H9 (cell line): ENCODE data around the gene KRT15. TPM values are rescaled to one million over a fixed set of nuclear protein-coding genes. Genes with fewer than 3 reads are reported as not detected.

Experiments used
- DNase-seq: peaks from one replicate; pipeline ENCODE4 v3.0.0-alpha.2; 2017
- H2AFZ ChIP-seq: one replicate; pipeline ENCODE4 v1.6.1; 2013; ENCODE audit warnings: mild to moderate bottlenecking, low read length, control low read depth, moderate library complexity
- H2AK5ac ChIP-seq: 2 replicates; pipeline ENCODE4 v1.6.1; 2013; ENCODE audit warnings: low read length, control low read depth, mixed read lengths; ENCODE audit not compliant: insufficient read length
- H2BK120ac ChIP-seq: one replicate; pipeline ENCODE4 v1.6.1; 2013; ENCODE audit warnings: low read depth, mild to moderate bottlenecking, low read length, control low read depth, inconsistent platforms; ENCODE audit not compliant: poor library complexity, severe bottlenecking
- H2BK12ac ChIP-seq: 2 replicates; pipeline ENCODE4 v1.6.1; 2013; ENCODE audit warnings: low read length, control low read depth, mixed read lengths, low read depth; ENCODE audit not compliant: insufficient read length
- H2BK15ac ChIP-seq: 2 replicates; pipeline ENCODE4 v1.6.1; 2013; ENCODE audit warnings: low read depth, low read length, control low read depth
- H2BK20ac ChIP-seq: one replicate; pipeline ENCODE4 v1.6.1; 2013; ENCODE audit warnings: low read depth, mild to moderate bottlenecking, low read length, control low read depth, inconsistent platforms; ENCODE audit not compliant: poor library complexity, severe bottlenecking
- H2BK5ac ChIP-seq: 2 replicates; pipeline ENCODE4 v1.6.1; 2013; ENCODE audit warnings: low read length, control low read depth, mixed read lengths; ENCODE audit not compliant: insufficient read length
- H3K14ac ChIP-seq: 2 replicates; pipeline ENCODE4 v1.6.1; 2013; ENCODE audit warnings: low read length, control low read depth; ENCODE audit not compliant: insufficient read depth
- H3K18ac ChIP-seq: 2 replicates; pipeline ENCODE4 v1.6.1; 2013; ENCODE audit warnings: low read depth, mild to moderate bottlenecking, mixed read lengths, low read length, control low read depth; ENCODE audit not compliant: insufficient read length
- H3K23ac ChIP-seq: 2 replicates; pipeline ENCODE4 v1.6.1; 2013; ENCODE audit warnings: low read length, control low read depth, mixed read lengths, low read depth; ENCODE audit not compliant: insufficient read length
- H3K23me2 ChIP-seq: 2 replicates; pipeline ENCODE4 v1.6.1; 2013; ENCODE audit warnings: low read depth, mild to moderate bottlenecking, mixed read lengths, low read length, control low read depth; ENCODE audit not compliant: insufficient read length, poor library complexity, severe bottlenecking
- H3K27ac ChIP-seq: 2 replicates; pipeline ENCODE4 v1.5.1; 2013; ENCODE audit warnings: low read length, control low read depth, mixed read lengths, low read depth; ENCODE audit not compliant: insufficient read length
- H3K27me3 ChIP-seq: 2 replicates; pipeline ENCODE4 v1.6.1; 2013; ENCODE audit warnings: low read length, control low read depth, inconsistent platforms; ENCODE audit not compliant: insufficient read depth
- H3K4ac ChIP-seq: 2 replicates; pipeline ENCODE4 v1.6.1; 2013; ENCODE audit warnings: low read depth, mild to moderate bottlenecking, control low read depth, inconsistent platforms, low read length, moderate library complexity
- H3K4me1 ChIP-seq: 2 replicates; pipeline ENCODE4 v1.6.1; 2013; ENCODE audit warnings: low read length, control low read depth, inconsistent platforms; ENCODE audit not compliant: insufficient read depth
- H3K4me2 ChIP-seq: 2 replicates; pipeline ENCODE4 v1.6.1; 2013; ENCODE audit warnings: low read length, control low read depth, mixed read lengths; ENCODE audit not compliant: insufficient read length, insufficient read depth
- H3K56ac ChIP-seq: 2 replicates; pipeline ENCODE4 v1.6.1; 2013; ENCODE audit warnings: low read depth, mild to moderate bottlenecking, mixed read lengths, low read length, control low read depth; ENCODE audit not compliant: insufficient read length
- H3K79me1 ChIP-seq: 2 replicates; pipeline ENCODE4 v1.6.1; 2013; ENCODE audit warnings: low read depth, mild to moderate bottlenecking, moderate library complexity, low read length, control low read depth, inconsistent platforms; ENCODE audit not compliant: insufficient read depth, poor library complexity, severe bottlenecking
- H3K79me2 ChIP-seq: 2 replicates; pipeline ENCODE4 v1.6.1; 2013; ENCODE audit warnings: low read length, control low read depth, inconsistent platforms; ENCODE audit not compliant: insufficient read depth
- H3K9ac ChIP-seq: 2 replicates; pipeline ENCODE4 v1.6.1; 2013; ENCODE audit warnings: low read length, control low read depth, mixed read lengths; ENCODE audit not compliant: insufficient read length; ENCODE audit errors: extremely low read depth
- H3K9me3 ChIP-seq: one replicate; pipeline ENCODE4 v1.6.1; 2013; ENCODE audit warnings: low read depth, low read length, inconsistent platforms; ENCODE audit not compliant: control insufficient read depth
- H3T11ph ChIP-seq: one replicate; pipeline ENCODE4 v1.6.1; 2013; ENCODE audit warnings: mild to moderate bottlenecking, low read length, control low read depth, inconsistent platforms
- H4K20me1 ChIP-seq: one replicate; pipeline ENCODE4 v1.6.1; 2013; ENCODE audit not compliant: control insufficient read depth, insufficient read length, insufficient read depth
- H4K5ac ChIP-seq: 2 replicates; pipeline ENCODE4 v1.6.1; 2013; ENCODE audit warnings: low read depth, mild to moderate bottlenecking, mixed read lengths, low read length, control low read depth; ENCODE audit not compliant: insufficient read length
- H4K8ac ChIP-seq: replicated peaks from 2 replicates; pipeline ENCODE4 v1.6.1; 2013; ENCODE audit warnings: low read length, control low read depth, mixed read lengths, low read depth; ENCODE audit not compliant: insufficient read length
- H4K91ac ChIP-seq: 2 replicates; pipeline ENCODE4 v1.6.1; 2013; ENCODE audit warnings: low read depth, mild to moderate bottlenecking, moderate library complexity, mixed read lengths, low read length, control low read depth; ENCODE audit not compliant: insufficient read length
- H3K27ac Mint-ChIP-seq, 3 experiments: 2 replicates in 2 of 3; 3 replicates in 1 of 3; pipeline ENCODE4 v1.8.0; 2020 to 2021; ENCODE audit warnings: mixed read lengths in 3 of 3, mild to moderate bottlenecking in 1 of 3, moderate library complexity in 1 of 3
- H3K27me3 Mint-ChIP-seq: 2 replicates; pipeline ENCODE4 v1.8.0; 2021; ENCODE audit warnings: low read depth, mild to moderate bottlenecking, moderate library complexity, mixed read lengths
- H3K36me3 Mint-ChIP-seq, 3 experiments: 2 replicates in 2 of 3; 3 replicates in 1 of 3; pipeline ENCODE4 v1.8.0; 2020 to 2021; ENCODE audit warnings: low read depth in 3 of 3, mixed read lengths in 3 of 3; ENCODE audit not compliant: insufficient read depth in 1 of 3
- H3K4me1 Mint-ChIP-seq, 2 experiments: 2 replicates each; pipeline ENCODE4 v1.8.0; 2020; ENCODE audit warnings: mixed read lengths in 2 of 2
- H3K4me3 Mint-ChIP-seq, 2 experiments: 2 replicates in 1 of 2; 3 replicates in 1 of 2; pipeline ENCODE4 v1.8.0; 2020 to 2021; ENCODE audit warnings: mild to moderate bottlenecking in 2 of 2, mixed read lengths in 2 of 2, moderate library complexity in 1 of 2
- H3K9me3 Mint-ChIP-seq, 2 experiments: 2 replicates in 1 of 2; 3 replicates in 1 of 2; pipeline ENCODE4 v1.8.0; 2020; ENCODE audit warnings: mild to moderate bottlenecking in 2 of 2, mixed read lengths in 2 of 2, moderate library complexity in 1 of 2
- CTCF ChIP-seq: fragments of 200-600 bp; sonication (generic); conservative IDR thresholded peaks from 3 replicates; pipeline ENCODE4 v1.8.0; 2021; ENCODE audit warnings: antibody characterized with exemption, mild to moderate bottlenecking
- WGBS: extraction: QIAGEN DNeasy Blood & Tissue Kit; methylation state at CpG from one replicate; pipeline ENCODE4 v1.1.7; 2013; ENCODE audit warnings: missing lambda C conversion rate, low lambda C conversion rate, mixed read lengths; ENCODE audit not compliant: insufficient read length; ENCODE audit errors: extremely low coverage; 5-methylcytosine and 5-hydroxymethylcytosine counted together
- total RNA-seq: library from RNA; stranded (reverse); gene quantifications from 2 replicates; pipeline ENCODE4 v1.2.1, GENCODE V29; 2021

KRT15 gene
- total RNA-seq, 1 experiment from 2014 or later: 0.87 TPM

- H3K4me1 ChIP-seq: no peaks in the 10 kb centered on the region
- no peak overlapping the region for H2BK15ac ChIP-seq
- H2BK120ac ChIP-seq: no peak overlapping the region
- no peak overlapping the region for H4K91ac ChIP-seq
- no peak overlapping the region for H2BK5ac ChIP-seq
- H2BK20ac ChIP-seq: no peak overlapping the region
- H3K23ac ChIP-seq: no peak overlapping the region
- H4K8ac ChIP-seq: no peak overlapping the region
- no peaks in the 10 kb centered on the region for H3K79me2 ChIP-seq
- no peaks in the 10 kb centered on the region for H4K20me1 ChIP-seq
- peaks cover 6 to 10% of the 10 kb centered on the region in 2 experiments for H3K4me1 Mint-ChIP-seq
- H4K5ac ChIP-seq: no peak overlapping the region
- DNase-seq: no peak
- no peak overlapping the region for H2BK12ac ChIP-seq
- H3K4me2 ChIP-seq: no peak overlapping the region
- no peak overlapping the region for H3T11ph ChIP-seq
- no peak overlapping the region for H3K56ac ChIP-seq
- H3K23me2 ChIP-seq: no peaks in the 10 kb centered on the region
- TF ChIP-seq CTCF: no peak
- no peak overlapping the region for H2AK5ac ChIP-seq
- H3K9me3 ChIP-seq: no peaks in the 10 kb centered on the region
- no peaks in the 10 kb centered on the region for H3K79me1 ChIP-seq
- no peak overlapping the region for H3K4ac ChIP-seq
- no peak overlapping the region for H3K18ac ChIP-seq
- no peaks in the 10 kb centered on the region for H3K27me3 ChIP-seq
- no peak overlapping the region for H3K14ac ChIP-seq
- WGBS: no CpG with 5 or more reads among the region's 2 CpGs
- peaks cover 11% of the 10 kb centered on the region for H3K27me3 Mint-ChIP-seq
- H2AFZ ChIP-seq: no peak overlapping the region
- no peaks in the 10 kb centered on the region for H3K9me3 Mint-ChIP-seq
- no peak overlapping the region for H3K9ac ChIP-seq
- H3K27ac Mint-ChIP-seq: no peak overlapping the region; a peak in 1 of 7 replicates
- no peak overlapping the region for H3K27ac ChIP-seq
- no peaks in the 10 kb centered on the region for H3K36me3 Mint-ChIP-seq
- H3K4me3 Mint-ChIP-seq: no peak overlapping the region
Measured at GRCh38 chr17:41559548-41559947, 40.9 kb upstream of the KRT15 start.
